ENCODE data around the gene DPYD.

DPYD gene

GRCh38 chr1:97869441-97869840, 51.4 kb downstream of the DPYD start:
- DNase-seq (ENCODE audit: low spot score), result no peak
- TF ChIP-seq CTCF (IDR thresholded peaks at IDR 0.05; ENCODE audit: extremely low read depth, missing control alignments), result no peak

DNA sequence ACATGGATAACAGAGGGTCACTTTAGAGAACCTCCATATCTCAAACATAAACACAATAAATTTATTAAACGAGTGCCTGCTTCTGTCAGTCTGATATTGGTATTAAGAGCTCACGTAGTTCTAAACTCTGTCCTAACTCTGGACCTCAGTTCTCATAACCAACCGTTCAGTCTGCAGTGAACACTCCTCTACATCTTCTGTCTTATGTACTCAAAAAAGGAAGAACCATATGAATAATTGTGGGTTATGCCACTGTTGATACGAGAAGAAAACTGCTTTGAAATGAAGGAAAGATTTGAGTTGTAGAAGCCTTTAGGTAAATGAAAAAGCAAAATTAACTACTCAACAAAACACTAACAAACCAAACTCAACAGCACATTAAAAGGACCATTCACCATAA, 53.7 kb downstream of the DPYD start:
- TF ChIP-seq CTCF (IDR thresholded peaks at IDR 0.05; ENCODE audit: extremely low read depth, missing control alignments), result no peak
- DNase-seq (ENCODE audit: low spot score), result no peak

DNA sequence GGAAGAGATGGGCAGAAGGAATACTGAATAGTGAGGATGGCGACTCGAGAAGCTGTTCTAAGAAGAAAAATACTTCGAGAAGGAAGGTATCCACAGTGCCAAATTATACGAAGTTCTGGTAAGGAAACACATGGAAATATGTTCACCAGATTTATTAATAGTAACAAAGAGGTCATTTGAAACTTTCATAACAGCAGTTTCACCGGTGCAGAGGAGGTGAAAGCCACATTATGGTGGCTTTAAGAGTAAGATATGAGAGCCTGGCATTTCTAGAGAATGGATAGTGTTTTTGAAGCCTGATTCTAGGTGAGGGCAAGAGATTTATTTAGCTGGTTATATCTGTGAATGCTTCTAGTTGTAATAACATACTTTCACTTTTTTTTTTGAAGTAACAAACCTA, 56.2 kb downstream of the DPYD start:
- DNase-seq (ENCODE audit: low spot score), result no peak
- TF ChIP-seq CTCF (IDR thresholded peaks at IDR 0.05; ENCODE audit: extremely low read depth, missing control alignments), result no peak

DNA sequence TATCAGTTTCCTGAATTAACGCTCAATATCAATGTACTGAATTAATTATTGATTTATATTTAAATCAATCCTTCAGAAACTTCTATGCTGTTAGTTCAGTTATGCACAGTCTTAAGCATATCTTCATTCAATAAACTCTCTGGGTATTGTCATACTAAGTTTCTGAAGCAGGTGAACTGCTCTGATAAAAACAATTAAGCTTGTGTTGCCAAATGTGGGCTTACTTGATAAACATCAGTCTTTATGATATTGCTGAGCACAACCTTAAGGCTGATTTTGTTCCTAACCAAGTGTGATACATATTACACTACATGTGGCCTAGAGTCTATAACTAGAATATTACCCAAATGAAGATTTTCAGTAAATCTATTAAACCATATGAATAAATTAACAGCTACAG, 67.6 kb downstream of the DPYD start:
- no peak for TF ChIP-seq CTCF (IDR thresholded peaks at IDR 0.05; ENCODE audit: extremely low read depth, missing control alignments)
- no peak for DNase-seq (ENCODE audit: low spot score)

GRCh38 chr1:97849345-97850340, 71.2 kb downstream of the DPYD start:
- DNase-seq (ENCODE audit: low spot score), result peak; percentile 12
- TF ChIP-seq CTCF (IDR thresholded peaks at IDR 0.05; ENCODE audit: extremely low read depth, missing control alignments), result no peak

- no peak for TF ChIP-seq CTCF (IDR thresholded peaks at IDR 0.05; ENCODE audit: extremely low read depth, missing control alignments)
Measured at GRCh38 chr1:97845805-97846204, 75.0 kb downstream of the DPYD start.

DNA sequence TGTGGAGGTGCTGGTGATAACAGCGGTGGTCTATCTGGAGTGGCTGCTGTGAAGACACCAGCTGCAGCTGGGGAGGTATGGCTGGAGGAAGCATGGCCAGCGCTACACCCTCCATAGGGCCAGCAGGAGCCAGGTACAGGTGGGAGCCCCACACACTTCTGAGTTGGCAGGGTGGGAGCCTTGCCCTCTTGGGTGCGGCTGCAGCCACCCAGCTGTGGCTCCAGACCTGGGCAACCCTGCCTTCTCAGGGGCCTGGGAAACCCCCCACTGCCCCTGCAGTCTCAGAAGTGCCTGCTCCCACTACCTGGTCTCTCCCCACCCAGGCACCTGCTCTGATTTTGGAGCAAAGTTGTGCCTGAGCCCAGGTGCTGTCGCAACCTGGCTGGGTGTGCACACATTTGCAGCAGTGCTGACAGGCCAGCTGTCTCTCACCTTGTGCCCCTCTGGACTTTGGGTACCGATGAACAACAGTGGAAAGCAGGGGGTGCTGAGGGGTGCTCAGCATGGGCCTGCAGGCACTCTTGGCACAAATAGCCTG, 76.2 kb downstream of the DPYD start:
- TF ChIP-seq CTCF (IDR thresholded peaks at IDR 0.05; ENCODE audit: extremely low read depth, missing control alignments), result no peak
- no peak for DNase-seq (ENCODE audit: low spot score)

More at GRCh38 chr1:97845805-97846204, 75.0 kb downstream of the DPYD start:
- DNase-seq (ENCODE audit: low spot score), result no peak

Measured in GM20000 (cell line).